Right lobe of liver (tissue), 6 donors: ENCODE data around the gene MACROD2. TPM values are rescaled to one million over a fixed set of nuclear protein-coding genes. Genes with fewer than 3 reads are reported as not detected.
A peak's percentile ranks its signal among the peaks of the same experiment; 100 is the strongest.

Source experiments
- ATAC-seq, 4 donors: fragments of 200-7000 bp; cut with Tn5 transposase; one replicate each; pipeline ENCODE4 v1.9.1; 2020; ENCODE audit warnings: mild to moderate bottlenecking in 4 of 4, moderate library complexity in 4 of 4
- DNase-seq, 3 donors: peaks; one replicate each; pipeline ENCODE4 v3.0.0-alpha.2; 2020
- H3K27ac ChIP-seq, 3 donors: fragments of 200-600 bp; one replicate each; pipeline ENCODE4 v1.8.0; 2022
- H3K27me3 ChIP-seq, 2 donors: fragments of 200-600 bp; one replicate each; pipeline ENCODE4 v1.8.0; 2022
- H3K36me3 ChIP-seq, 4 donors: fragments of 200-600 bp; sonication (generic) in 1 of 4; one replicate each; pipeline versions ENCODE4 v1.5.1 to v1.8.0; 2017 to 2022; ENCODE audit warnings: control low read depth in 1 of 4
- H3K4me1 ChIP-seq, 4 donors: fragments of 200-600 bp; sonication (generic) in 1 of 4; one replicate each; pipeline versions ENCODE4 v1.5.1 to v1.8.0; 2017 to 2022; ENCODE audit warnings: control low read depth in 1 of 4
- H3K4me3 ChIP-seq, 3 donors: fragments of 200-600 bp; one replicate each; pipeline ENCODE4 v1.8.0; 2022
- H3K9me3 ChIP-seq, 4 donors: fragments of 200-600 bp; sonication (generic) in 1 of 4; one replicate each; pipeline versions ENCODE4 v1.5.1 to v1.8.0; 2017 to 2022; ENCODE audit warnings: control low read depth in 1 of 4
- POLR2A ChIP-seq: fragments of 450-650 bp; IDR thresholded peaks from one replicate; pipeline ENCODE4 v1.6.1; 2017; ENCODE audit warnings: antibody characterized with exemption, mild to moderate bottlenecking
- WGBS: methylation state at CpG from one replicate; pipeline ENCODE4 v1.1.6; 2018; ENCODE audit warnings: low coverage, low lambda C conversion rate; ENCODE audit not compliant: insufficient coverage; ENCODE audit errors: missing lambda C conversion rate; 5-methylcytosine and 5-hydroxymethylcytosine counted together
- intact Hi-C, 2 donors: fragments of 100-400 bp; cut with DNase I; formaldehyde crosslinking; loops; one replicate each; pipeline versions ENCODE4 v1.11.2 to v1.14.1; 2022
- total RNA-seq, 6 experiments: library from RNA; depleted of rRNA in 2 of 6; stranded (reverse); fragments of >200 nt in 2 of 6; fragmentation: NEBNext Ultra II Directional in 3 of 6; extraction: Animal tissue kit (Norgen Biotek cat#: 25700) in 3 of 6; gene quantifications; one replicate each; pipeline versions ENCODE4 v1.1.0 to v1.2.4, GENCODE V29; 2016 to 2023
- TF ChIP-seq, protein P1 (sequence below), 4 donors: fragments of 200-600 bp in 3 of 4; fragments of 450-650 bp in 1 of 4; IDR thresholded peaks; one replicate each; pipeline versions ENCODE4 v1.5.1 to v1.8.0; 2016 to 2022; ENCODE audit warnings: antibody characterized with exemption in 4 of 4, mild to moderate bottlenecking in 2 of 4
- donor health status: DM: no; HTN: yes; CAD: no.
- donor health status: DM: no; HTN: no; CAD: no.
- donor health status: DM: no; HTN: no; CAD: no.
- donor health status: DM: no; HTN: yes; CAD: no.
- donor health status: DM: no; HTN: yes; CAD: no.

The MACROD2 gene
- total RNA-seq, 6 experiments from 2014 or later: 1.2 to 5.5 (median 3.3) TPM

DNA sequence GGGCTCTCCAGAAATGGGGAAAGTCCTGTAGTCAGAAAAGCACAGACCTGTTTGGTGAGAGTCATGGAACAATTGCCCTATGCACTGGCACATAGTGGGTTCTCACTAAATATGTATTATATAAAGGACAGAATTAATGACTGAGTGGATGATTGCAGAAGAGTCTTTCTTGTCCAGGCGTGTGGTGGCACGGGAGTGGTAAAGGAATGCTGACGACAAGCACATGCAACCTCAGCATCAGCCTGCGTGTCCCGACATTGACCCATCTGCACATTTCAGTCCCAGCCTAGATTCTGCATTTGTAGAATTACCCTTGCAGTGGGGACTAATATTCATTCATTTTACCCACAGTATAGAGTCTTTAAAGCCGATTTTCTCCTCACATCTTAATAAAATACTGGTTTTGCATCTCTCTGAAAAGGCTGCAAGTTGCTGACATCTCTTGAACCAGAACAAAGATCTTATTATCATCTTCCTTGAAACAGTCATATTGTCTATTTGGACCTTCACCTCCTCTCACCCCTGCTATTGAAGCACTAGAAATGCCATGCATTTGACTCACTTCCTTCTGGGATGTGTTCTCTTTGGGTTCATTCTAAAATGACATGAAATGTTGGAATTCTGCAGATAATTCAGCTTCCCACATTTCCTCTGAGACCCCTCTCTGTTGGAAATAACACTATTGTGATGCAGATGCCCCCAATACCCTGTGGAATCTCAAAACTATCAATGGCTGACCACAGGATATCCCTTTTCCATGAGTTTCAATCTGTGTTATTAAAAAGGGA lies 1225.7 kb downstream of the MACROD2 start:
- Histone ChIP-seq H3K4me1 (no peaks in the 10 kb centered on the region), H3K27ac (no peak overlapping the region), H3K9me3 (no peaks in the 10 kb centered on the region), H3K4me3 (no peak overlapping the region), H3K27me3 (no peaks in the 10 kb centered on the region), H3K36me3 (no peaks in the 10 kb centered on the region)
- intact Hi-C loops: no loop called here
- DNase-seq: no peak
- TF ChIP-seq, protein P1, sequence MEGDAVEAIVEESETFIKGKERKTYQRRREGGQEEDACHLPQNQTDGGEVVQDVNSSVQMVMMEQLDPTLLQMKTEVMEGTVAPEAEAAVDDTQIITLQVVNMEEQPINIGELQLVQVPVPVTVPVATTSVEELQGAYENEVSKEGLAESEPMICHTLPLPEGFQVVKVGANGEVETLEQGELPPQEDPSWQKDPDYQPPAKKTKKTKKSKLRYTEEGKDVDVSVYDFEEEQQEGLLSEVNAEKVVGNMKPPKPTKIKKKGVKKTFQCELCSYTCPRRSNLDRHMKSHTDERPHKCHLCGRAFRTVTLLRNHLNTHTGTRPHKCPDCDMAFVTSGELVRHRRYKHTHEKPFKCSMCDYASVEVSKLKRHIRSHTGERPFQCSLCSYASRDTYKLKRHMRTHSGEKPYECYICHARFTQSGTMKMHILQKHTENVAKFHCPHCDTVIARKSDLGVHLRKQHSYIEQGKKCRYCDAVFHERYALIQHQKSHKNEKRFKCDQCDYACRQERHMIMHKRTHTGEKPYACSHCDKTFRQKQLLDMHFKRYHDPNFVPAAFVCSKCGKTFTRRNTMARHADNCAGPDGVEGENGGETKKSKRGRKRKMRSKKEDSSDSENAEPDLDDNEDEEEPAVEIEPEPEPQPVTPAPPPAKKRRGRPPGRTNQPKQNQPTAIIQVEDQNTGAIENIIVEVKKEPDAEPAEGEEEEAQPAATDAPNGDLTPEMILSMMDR (IDR thresholded peaks at IDR 0.05): no peak
- TF ChIP-seq POLR2A: no peak
- WGBS: 74% methylated on average over 6 of the region's 6 CpGs
- ATAC-seq: peak; percentile 47 to 89 (median 60)

DNA sequence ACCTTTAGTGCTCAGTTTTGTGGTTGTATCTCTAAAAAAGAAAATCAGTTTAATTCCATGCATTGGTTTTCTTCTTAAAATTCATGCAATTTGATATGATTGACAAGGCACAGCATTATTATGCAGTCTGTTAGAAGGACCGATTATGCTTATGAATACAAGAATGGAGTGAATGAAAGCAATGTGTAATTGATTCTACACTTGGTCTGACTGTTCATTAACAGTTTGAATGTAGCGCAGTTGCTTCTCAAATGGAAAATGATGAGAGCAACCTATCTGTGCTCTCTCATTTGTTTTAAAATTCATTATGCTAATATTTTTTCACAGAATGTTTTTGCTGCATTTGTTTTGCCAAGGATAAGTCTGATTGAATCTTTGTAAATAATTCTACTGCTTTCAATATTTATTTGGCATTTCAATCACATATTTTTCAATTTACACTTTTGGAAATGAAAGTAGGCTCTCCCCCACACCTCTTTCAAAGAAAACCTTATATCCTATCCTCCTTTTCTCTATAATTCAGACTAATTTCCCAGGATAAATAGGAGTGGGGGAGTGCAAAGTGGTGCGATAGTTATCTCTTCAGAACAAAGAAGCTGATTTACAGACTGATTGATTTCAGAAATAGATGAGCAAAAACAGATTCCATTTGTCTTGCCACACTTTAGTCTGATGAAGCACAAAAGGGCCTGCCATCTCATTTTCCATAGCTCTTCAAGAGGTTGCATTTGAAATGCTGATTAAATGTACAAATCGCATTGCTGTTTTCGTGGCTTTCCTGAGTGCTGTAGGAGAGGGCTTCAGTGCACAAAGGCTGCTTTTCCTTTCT lies 1227.4 kb downstream of the MACROD2 start:
- H3K4me3 ChIP-seq: no peak overlapping the region
- DNase-seq: no peak
- no peak overlapping the region for H3K27ac ChIP-seq
- TF ChIP-seq, protein P1 (IDR thresholded peaks at IDR 0.05): no peak
- no peak for TF ChIP-seq POLR2A
- H3K9me3 ChIP-seq: no peaks in the 10 kb centered on the region
- ATAC-seq: no peak
- H3K4me1 ChIP-seq: no peaks in the 10 kb centered on the region
- H3K36me3 ChIP-seq: no peaks in the 10 kb centered on the region
- WGBS: 78% methylated on average over 5 of the region's 5 CpGs
- H3K27me3 ChIP-seq: no peaks in the 10 kb centered on the region
- intact Hi-C loops: no loop called here

- no peaks in the 10 kb centered on the region for H3K27me3 ChIP-seq
- DNase-seq (no peak), ATAC-seq (no peak)
- no peak overlapping the region for H3K27ac ChIP-seq
- no peak overlapping the region for H3K4me3 ChIP-seq
- H3K4me1 ChIP-seq: no peaks in the 10 kb centered on the region
- H3K36me3 ChIP-seq: no peaks in the 10 kb centered on the region
- no peaks in the 10 kb centered on the region for H3K9me3 ChIP-seq
- no peak for TF ChIP-seq POLR2A
- TF ChIP-seq, protein P1 (IDR thresholded peaks at IDR 0.05): no peak
- 74% methylated on average over 2 of the region's 2 CpGs for WGBS
- intact Hi-C loops: no loop called here
Measured at GRCh38 chr20:15224199-15224598, 1228.9 kb downstream of the MACROD2 start.

DNA sequence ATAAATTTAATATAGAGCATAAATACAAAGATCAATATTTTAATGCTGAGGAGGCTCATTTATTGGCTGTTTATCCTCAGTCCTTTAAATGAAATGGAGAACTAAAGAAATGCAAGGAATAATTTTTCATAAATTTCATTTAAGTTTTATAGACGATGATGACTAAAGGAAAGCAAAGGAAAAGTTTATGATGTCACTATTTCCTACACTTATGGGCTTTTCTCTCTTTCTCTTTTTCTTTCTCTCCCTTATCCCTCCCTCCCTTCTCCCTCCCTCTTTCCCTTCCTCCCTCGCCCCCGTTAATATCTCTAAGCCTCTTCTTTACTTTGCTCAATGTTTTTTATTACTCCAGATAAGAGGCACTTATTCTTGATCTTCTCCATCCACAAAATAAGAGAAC lies 1231.8 kb downstream of the MACROD2 start:
- DNase-seq: no peak
- Histone ChIP-seq H3K4me1 (no peaks in the 10 kb centered on the region), H3K27me3 (no peaks in the 10 kb centered on the region), H3K27ac (no peak overlapping the region), H3K36me3 (no peaks in the 10 kb centered on the region), H3K9me3 (no peaks in the 10 kb centered on the region), H3K4me3 (no peak overlapping the region)
- no peak for ATAC-seq
- WGBS: 50% methylated on average over 3 of the region's 3 CpGs
- intact Hi-C loops: no loop called here
- TF ChIP-seq, protein P1 (IDR thresholded peaks at IDR 0.05): no peak
- no peak for TF ChIP-seq POLR2A
